HCT116 (cell line): ENCODE measurements around the gene ADAM11. TPM values are rescaled to one million over a fixed set of nuclear protein-coding genes. Genes with fewer than 3 reads are reported as not detected.

Experiments used
- ATAC-seq: fragments of 200-7000 bp; cut with Tn5 transposase; 2 replicates; pipeline ENCODE4 v1.9.1; 2020; ENCODE audit warnings: mild to moderate bottlenecking, moderate library complexity
- BruUV-seq: library from RNA; stranded (reverse); fragments of 400-500 nt; replicated peaks from 2 replicates; lab custom pipeline; 2021; lab: Mats Ljungman, UMichigan
- CTCF ChIA-PET: fragments of 300-600 bp; sonication (Branson Sonifier 250); formaldehyde crosslinking; loops from one replicate; lab custom pipeline; 2021; ENCODE audit warnings: antibody characterized with exemption; lab: Charles Lee
- POLR2A ChIA-PET: fragments of 300-600, 350-600 bp; sonication (Branson Sonifier 250); formaldehyde crosslinking; loops from one replicate; lab custom pipeline; 2021; ENCODE audit warnings: antibody characterized with exemption; lab: Charles Lee
- RAD21 ChIA-PET, 2 experiments: fragments of 300-600 bp; sonication (Branson Sonifier 250); formaldehyde crosslinking; loops; one replicate each; lab custom pipeline; 2023; ENCODE audit warnings: low total read pairs in 2 of 2; ENCODE audit not compliant: uncharacterized antibody in 2 of 2, unreplicated experiment in 2 of 2, low non-redundant PET in 1 of 2; lab: Charles Lee
- DNase-seq: peaks from one replicate; pipeline ENCODE4 v3.0.0-alpha.2; 2010; ENCODE audit warnings: low read depth, low spot score
- H2AFZ ChIP-seq: fragments of 200-600 bp; shearing (Covaris generic), sonication (generic); 2 replicates; pipeline ENCODE4 v1.6.1; 2017; ENCODE audit warnings: low read depth, mixed run types, mixed read lengths, antibody characterized with exemption, low read length; ENCODE audit not compliant: poor library complexity, severe bottlenecking
- H3K27ac ChIP-seq: 2 replicates; pipeline ENCODE4 v1.5.1; 2012; ENCODE audit warnings: low read depth, low read length
- H3K27me3 ChIP-seq: fragments of 200-600 bp; sonication (generic); 2 replicates; pipeline ENCODE4 v1.6.1; 2016; ENCODE audit warnings: mixed run types, low read length, mixed read lengths; ENCODE audit not compliant: insufficient read depth
- H3K36me3 ChIP-seq, 2 experiments: fragments of 200-500 bp in 1 of 2; fragments of 200-600 bp in 1 of 2; sonication (Bioruptor generic) in 1 of 2; sonication (generic) in 1 of 2; 2 replicates each; pipeline versions ENCODE4 v1.5.1 to v1.6.1; 2014 to 2016; ENCODE audit warnings: low read length in 2 of 2, inconsistent platforms in 1 of 2, mixed read lengths in 1 of 2, mixed run types in 1 of 2; ENCODE audit not compliant: insufficient read depth in 2 of 2, control insufficient read depth in 1 of 2
- H3K4me1 ChIP-seq, 2 experiments: fragments of 200-600 bp in 1 of 2; sonication (generic) in 1 of 2; 2 replicates each; pipeline versions ENCODE4 v1.5.1 to v1.6.1; 2012 to 2017; ENCODE audit warnings: low read length in 2 of 2, inconsistent platforms in 1 of 2, mild to moderate bottlenecking in 1 of 2, mixed read lengths in 1 of 2, mixed run types in 1 of 2, moderate library complexity in 1 of 2; ENCODE audit not compliant: insufficient read depth in 2 of 2, control insufficient read depth in 1 of 2
- H3K4me2 ChIP-seq: fragments of 200-600 bp; sonication (generic); 2 replicates; pipeline ENCODE4 v1.6.1; 2017; ENCODE audit warnings: mixed run types, low read length, mixed read lengths
- H3K4me3 ChIP-seq, 2 experiments: fragments of 200-600 bp in 1 of 2; sonication (generic) in 1 of 2; replicated peaks in 1 of 2; 2 replicates each; pipeline ENCODE4 v1.5.1; 2011 to 2016; ENCODE audit warnings: low read length in 2 of 2, control low read depth in 1 of 2, low read depth in 1 of 2, mild to moderate bottlenecking in 1 of 2, mixed read lengths in 1 of 2, mixed run types in 1 of 2
- H3K79me2 ChIP-seq: fragments of 200-600 bp; sonication (generic); 2 replicates; pipeline ENCODE4 v1.6.1; 2017; ENCODE audit warnings: mild to moderate bottlenecking, mixed run types, low read length, moderate library complexity, mixed read lengths; ENCODE audit not compliant: insufficient read depth
- H3K9ac ChIP-seq: fragments of 200-600 bp; sonication (generic); 2 replicates; pipeline ENCODE4 v1.6.1; 2016; ENCODE audit warnings: low read length, mixed read lengths
- H3K9me2 ChIP-seq: fragments of 200-600 bp; sonication (generic), shearing (Covaris generic); 2 replicates; pipeline ENCODE4 v1.6.1; 2017; ENCODE audit warnings: mixed run types, mild to moderate bottlenecking, moderate library complexity; ENCODE audit not compliant: insufficient read depth
- H3K9me3 ChIP-seq, 2 experiments: fragments of 200-500 bp in 1 of 2; fragments of 200-600 bp in 1 of 2; sonication (Bioruptor generic) in 1 of 2; sonication (generic) in 1 of 2; 2 replicates each; pipeline ENCODE4 v1.6.1; 2014 to 2017; ENCODE audit warnings: low read length in 2 of 2, mixed read lengths in 2 of 2, inconsistent platforms in 1 of 2, low read depth in 1 of 2, mild to moderate bottlenecking in 1 of 2, mixed run types in 1 of 2, moderate library complexity in 1 of 2; ENCODE audit not compliant: control insufficient read depth in 1 of 2, insufficient read depth in 1 of 2
- H4K20me1 ChIP-seq: fragments of 200-600 bp; sonication (generic), shearing (Covaris generic); 2 replicates; pipeline ENCODE4 v1.6.1; 2017; ENCODE audit warnings: mixed run types, mild to moderate bottlenecking, moderate library complexity; ENCODE audit not compliant: insufficient read depth
- ATF3 ChIP-seq: IDR thresholded peaks from 2 replicates; pipeline ENCODE4 v1.6.1; 2012
- JUND ChIP-seq: IDR thresholded peaks from 2 replicates; pipeline ENCODE4 v1.6.1; 2012
- MAX ChIP-seq: IDR thresholded peaks from 2 replicates; pipeline ENCODE4 v1.6.1; 2012
- POLR2A ChIP-seq: IDR thresholded peaks from 2 replicates; pipeline ENCODE4 v1.7.0; 2011; ENCODE audit warnings: borderline replicate concordance; ENCODE audit not compliant: insufficient read depth, insufficient read length; ENCODE audit errors: extremely low read depth
- POLR2AphosphoS5 ChIP-seq: IDR thresholded peaks from 2 replicates; pipeline ENCODE4 v1.6.1; 2011; ENCODE audit warnings: mild to moderate bottlenecking, low read depth, low read length, moderate library complexity
- SRF ChIP-seq: IDR thresholded peaks from 2 replicates; pipeline ENCODE4 v1.6.1; 2012; ENCODE audit warnings: low read depth
- TCF7L2 ChIP-seq: IDR thresholded peaks from 2 replicates; pipeline ENCODE4 v1.7.0; 2011; ENCODE audit warnings: borderline replicate concordance, inconsistent platforms; ENCODE audit not compliant: insufficient read depth, insufficient read length; ENCODE audit errors: extremely low read depth
- intact Hi-C: fragments of 100-400 bp; cut with micrococcal nuclease; formaldehyde crosslinking; loops from 2 replicates; pipeline ENCODE4 v1.10.0; 2022
- total RNA-seq: library from RNA; stranded (reverse); gene quantifications from one replicate; pipeline ENCODE4 v1.2.1, GENCODE V29; 2021; ENCODE audit not compliant: unreplicated experiment

ADAM11 gene
- total RNA-seq, 1 experiment from 2014 or later = 7.7 TPM

GRCh38 chr17:44773140-44773539 lies 14.4 kb downstream of the ADAM11 start:
- no peaks in the 10 kb centered on the region for H4K20me1 ChIP-seq
- H3K36me3 ChIP-seq = no peaks in the 10 kb centered on the region
- H2AFZ ChIP-seq = no peak overlapping the region
- TF ChIP-seq TCF7L2 (no peak), POLR2A (no peak), JUND (no peak), MAX (no peak), ATF3 (no peak), SRF (no peak), POLR2AphosphoS5 (no peak)
- intact Hi-C loops = loop anchor here (10.0 kb wide), 2 partner anchors 322 to 362 kb away; partner anchors contain the start of genes ACBD4 and PLCD3
- H3K79me2 ChIP-seq = no peaks in the 10 kb centered on the region
- no peak overlapping the region for H3K27ac ChIP-seq
- H3K4me1 ChIP-seq = peaks cover 0 to 17% of the 10 kb centered on the region in 2 experiments; a peak in 3 of 4 replicates
- DNase-seq (no peak), ATAC-seq (no peak)
- no peak overlapping the region for H3K9ac ChIP-seq
- ChIA-PET RAD21 (no interaction called here), POLR2A (no interaction called here), CTCF (interaction anchor here (2.3 kb wide), 1 partner anchor 93 kb away, joined by 5 read pairs; no protein-coding TSS in a partner anchor)
- BruUV-seq = no TSS peak
- no peaks in the 10 kb centered on the region for H3K9me3 ChIP-seq
- H3K27me3 ChIP-seq = no peaks in the 10 kb centered on the region
- H3K9me2 ChIP-seq = no peaks in the 10 kb centered on the region
- no peak overlapping the region for H3K4me2 ChIP-seq
- H3K4me3 ChIP-seq = no peak overlapping the region
